HG03354 (cell line): ENCODE data around the gene SIT1.

Source experiments
- ATAC-seq: cut with Tn5 transposase; IDR thresholded peaks from one replicate; pipeline ENCODE4 v1.9.1; 2021; ENCODE audit warnings: mild to moderate bottlenecking; ENCODE audit not compliant: unreplicated experiment, poor library complexity, severe bottlenecking

The SIT1 gene

GRCh38 chr9:35683323-35683722 is 32.6 kb upstream of the SIT1 start:
- ATAC-seq: no peak

- ATAC-seq: no peak
These were observed 32.0 kb upstream of the SIT1 start for GRCh38 chr9:35682520-35683315.

- no peak for ATAC-seq
These were observed 31.3 kb upstream of the SIT1 start for GRCh38 chr9:35682051-35682450.

- no peak for ATAC-seq
These were observed 30.7 kb upstream of the SIT1 start for GRCh38 chr9:35681341-35682002.

GRCh38 chr9:35680331-35681105 is 29.8 kb upstream of the SIT1 start:
- peak; percentile 85 for ATAC-seq

GRCh38 chr9:35679766-35680330 is 29.1 kb upstream of the SIT1 start:
- no peak for ATAC-seq

GRCh38 chr9:35679091-35679490 is 28.4 kb upstream of the SIT1 start:
- no peak for ATAC-seq

GRCh38 chr9:35675732-35676392 is 25.1 kb upstream of the SIT1 start:
- no peak for ATAC-seq

- ATAC-seq: no peak
These were observed 24.5 kb upstream of the SIT1 start for GRCh38 chr9:35675204-35675603.

GRCh38 chr9:35674025-35674361 is 23.3 kb upstream of the SIT1 start:
- ATAC-seq: no peak

GRCh38 chr9:35673132-35674024 is 22.6 kb upstream of the SIT1 start, which contains the start of gene CA9:
CA9 (plus strand) TSS chr9:35673928; CDS start chr9:35673960, 32 bp downstream.
- no peak for ATAC-seq

- ATAC-seq: no peak
These were observed 18.8 kb upstream of the SIT1 start for GRCh38 chr9:35669331-35670145.

GRCh38 chr9:35667939-35668338 is 17.2 kb upstream of the SIT1 start:
- ATAC-seq: no peak

GRCh38 chr9:35666549-35666948 is 15.8 kb upstream of the SIT1 start:
- no peak for ATAC-seq

- no peak for ATAC-seq
These were observed 15.3 kb upstream of the SIT1 start for GRCh38 chr9:35666045-35666444.

GRCh38 chr9:35665471-35665818 is 14.7 kb upstream of the SIT1 start:
- no peak for ATAC-seq

GRCh38 chr9:35664531-35665470 is 14.1 kb upstream of the SIT1 start, which contains the start of gene ARHGEF39:
ARHGEF39 (minus strand) TSS chr9:35665195; CDS start chr9:35665169, 26 bp downstream.
- peak; percentile 81 for ATAC-seq
